Chondrocyte (in vitro differentiated cells): ENCODE data around the gene EOGT. TPM values are rescaled to one million over a fixed set of nuclear protein-coding genes. Genes with fewer than 3 reads are reported as not detected.

Source experiments
- DNase-seq: peaks from one replicate; pipeline ENCODE4 v3.0.0; 2021; ENCODE audit warnings: mixed read lengths, low spot score
- H3K27ac Mint-ChIP-seq: one replicate; pipeline ENCODE4 v1.8.0; 2021; ENCODE audit warnings: mild to moderate bottlenecking, moderate library complexity, mixed read lengths; ENCODE audit not compliant: unreplicated experiment
- H3K27me3 Mint-ChIP-seq: 2 replicates; pipeline ENCODE4 v1.8.0; 2021; ENCODE audit warnings: low read depth, mixed read lengths
- H3K36me3 Mint-ChIP-seq: 2 replicates; pipeline ENCODE4 v1.8.0; 2021; ENCODE audit warnings: low read depth, mixed read lengths
- H3K4me1 Mint-ChIP-seq: 2 replicates; pipeline ENCODE4 v1.8.0; 2021; ENCODE audit warnings: low read depth, mild to moderate bottlenecking, mixed read lengths
- H3K4me3 Mint-ChIP-seq: one replicate; pipeline ENCODE4 v1.8.0; 2021; ENCODE audit warnings: mild to moderate bottlenecking, moderate library complexity, mixed read lengths; ENCODE audit not compliant: unreplicated experiment
- H3K9me3 Mint-ChIP-seq: 2 replicates; pipeline ENCODE4 v1.8.0; 2021; ENCODE audit warnings: low read depth, mixed read lengths
- microRNA-seq: library from miRNA; unstranded; fragments of <30 nt; microRNA quantifications from one replicate; pipeline ENCODE4 v1.2.0, GENCODE V29; 2020; ENCODE audit warnings: borderline number of aligned reads
- total RNA-seq: library from RNA; stranded (reverse); gene quantifications from 3 replicates; pipeline ENCODE4 v1.2.1, GENCODE V29; 2021
- TF ChIP-seq, protein P1 (sequence below): fragments of 200-600 bp; sonication (generic); IDR thresholded peaks from 2 replicates; pipeline ENCODE4 v1.5.0; 2021; ENCODE audit warnings: antibody characterized with exemption, mild to moderate bottlenecking, moderate library complexity

The EOGT gene
- total RNA-seq, 1 donor from 2014 or later, result 34.4 TPM

DNA sequence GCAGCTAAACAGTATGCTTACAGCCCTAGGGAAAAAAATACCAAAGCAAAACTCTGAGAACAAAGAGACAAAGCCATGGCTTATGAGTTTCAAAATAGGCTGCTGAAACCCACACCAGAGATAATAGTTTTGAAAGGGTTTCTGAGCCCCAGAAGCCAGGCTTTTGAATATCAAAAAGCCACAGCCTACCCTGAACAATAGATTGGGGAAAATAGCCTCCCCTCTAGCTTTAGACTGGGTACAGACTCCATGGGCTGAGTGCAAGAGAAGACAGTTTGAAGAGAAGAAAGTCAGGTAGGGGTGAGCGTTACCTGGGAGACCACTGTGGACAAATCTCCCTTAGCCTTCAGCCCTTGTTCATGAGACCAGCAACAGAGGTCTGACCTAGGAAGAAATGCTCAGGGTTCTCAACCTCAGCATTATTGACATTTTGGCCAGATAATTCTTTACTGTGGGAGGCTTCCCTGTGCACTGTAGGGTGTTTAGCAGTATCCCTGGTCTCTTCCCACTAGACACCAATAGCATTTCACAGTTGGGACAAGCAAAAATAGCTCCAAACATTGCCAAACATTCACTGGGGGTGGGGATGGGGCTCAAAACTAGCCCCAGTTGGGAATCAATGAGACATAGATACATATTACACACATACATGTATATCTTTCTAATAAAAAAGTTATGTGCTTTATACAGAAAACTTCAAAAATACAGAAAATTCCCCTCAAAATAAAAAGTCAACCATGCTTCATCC is 69.6 kb downstream of the EOGT start:
- no peak for DNase-seq
- Mint-ChIP-seq H3K4me1 (no peaks in the 10 kb centered on the region), H3K36me3 (no peaks in the 10 kb centered on the region), H3K27me3 (peaks cover 47% of the 10 kb centered on the region), H3K9me3 (no peaks in the 10 kb centered on the region), H3K4me3 (no peak overlapping the region), H3K27ac (no peak overlapping the region)
- TF ChIP-seq, protein P1, sequence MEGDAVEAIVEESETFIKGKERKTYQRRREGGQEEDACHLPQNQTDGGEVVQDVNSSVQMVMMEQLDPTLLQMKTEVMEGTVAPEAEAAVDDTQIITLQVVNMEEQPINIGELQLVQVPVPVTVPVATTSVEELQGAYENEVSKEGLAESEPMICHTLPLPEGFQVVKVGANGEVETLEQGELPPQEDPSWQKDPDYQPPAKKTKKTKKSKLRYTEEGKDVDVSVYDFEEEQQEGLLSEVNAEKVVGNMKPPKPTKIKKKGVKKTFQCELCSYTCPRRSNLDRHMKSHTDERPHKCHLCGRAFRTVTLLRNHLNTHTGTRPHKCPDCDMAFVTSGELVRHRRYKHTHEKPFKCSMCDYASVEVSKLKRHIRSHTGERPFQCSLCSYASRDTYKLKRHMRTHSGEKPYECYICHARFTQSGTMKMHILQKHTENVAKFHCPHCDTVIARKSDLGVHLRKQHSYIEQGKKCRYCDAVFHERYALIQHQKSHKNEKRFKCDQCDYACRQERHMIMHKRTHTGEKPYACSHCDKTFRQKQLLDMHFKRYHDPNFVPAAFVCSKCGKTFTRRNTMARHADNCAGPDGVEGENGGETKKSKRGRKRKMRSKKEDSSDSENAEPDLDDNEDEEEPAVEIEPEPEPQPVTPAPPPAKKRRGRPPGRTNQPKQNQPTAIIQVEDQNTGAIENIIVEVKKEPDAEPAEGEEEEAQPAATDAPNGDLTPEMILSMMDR, result no peak

DNA sequence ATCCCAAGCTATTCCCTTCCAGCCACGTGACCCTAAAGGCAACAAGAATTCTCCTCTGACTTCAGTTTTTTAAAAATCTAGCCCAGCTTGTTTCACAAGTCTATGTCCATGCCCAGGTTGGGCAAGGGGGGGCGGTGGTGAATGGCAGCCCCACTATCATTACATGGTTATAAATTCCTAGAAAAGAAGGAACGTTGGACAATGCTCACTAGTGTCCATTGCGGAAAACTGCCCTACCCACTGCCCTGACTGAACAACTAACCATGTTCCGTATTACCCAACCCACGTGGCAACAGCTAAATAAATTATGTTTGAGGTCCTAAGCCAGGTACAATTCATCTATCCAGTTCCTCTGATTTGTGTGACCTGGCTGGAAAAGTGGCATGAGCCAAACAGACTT is 72.4 kb downstream of the EOGT start:
- Mint-ChIP-seq H3K27ac (no peak overlapping the region), H3K9me3 (no peaks in the 10 kb centered on the region), H3K4me1 (no peaks in the 10 kb centered on the region), H3K27me3 (peaks cover 48% of the 10 kb centered on the region), H3K36me3 (no peaks in the 10 kb centered on the region), H3K4me3 (no peak overlapping the region)
- DNase-seq, result no peak
- TF ChIP-seq, protein P1, result no peak

DNA sequence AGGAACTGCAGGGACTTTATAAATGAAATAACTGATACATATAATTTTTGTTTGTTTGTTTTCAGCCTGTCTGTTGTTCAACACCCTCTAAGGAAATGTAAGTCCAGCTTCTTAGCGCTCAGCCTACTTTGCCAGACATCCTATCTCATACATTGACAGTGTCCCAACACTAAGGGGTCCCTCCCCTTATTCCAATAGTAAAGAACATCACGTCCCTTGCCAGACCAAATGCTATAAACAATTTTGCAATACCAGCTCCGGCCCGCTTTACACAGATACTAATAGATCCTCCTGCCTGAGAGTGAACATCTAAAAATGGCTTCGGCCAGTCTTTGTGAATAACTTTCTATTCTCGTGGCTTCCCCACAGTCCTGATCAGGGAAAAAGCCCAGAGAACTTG is 76.6 kb downstream of the EOGT start:
- Mint-ChIP-seq H3K4me3 (no peak overlapping the region), H3K36me3 (no peaks in the 10 kb centered on the region), H3K27ac (no peak overlapping the region), H3K9me3 (no peaks in the 10 kb centered on the region), H3K4me1 (peaks cover 3% of the 10 kb centered on the region), H3K27me3 (peaks cover 61% of the 10 kb centered on the region)
- TF ChIP-seq, protein P1, result no peak
- DNase-seq, result no peak

DNA sequence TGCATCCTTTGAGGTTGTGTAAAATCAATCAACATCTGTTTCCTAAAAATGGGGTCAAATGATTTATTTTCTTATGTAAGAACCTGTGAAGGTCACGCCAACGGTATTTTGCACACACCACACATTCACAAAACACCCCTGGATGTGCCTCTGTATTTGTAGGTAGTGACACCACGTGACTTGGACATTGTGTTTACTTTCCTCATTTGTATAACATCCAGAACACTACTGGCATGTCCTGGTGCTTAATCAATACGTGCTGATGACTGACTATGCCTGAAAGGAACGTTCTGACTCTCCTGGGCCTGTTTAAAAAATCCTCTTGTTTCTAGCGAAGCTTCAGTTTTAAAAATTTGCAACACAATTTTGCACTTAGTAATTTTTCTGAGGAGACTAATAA is 77.7 kb downstream of the EOGT start:
- no peaks in the 10 kb centered on the region for H3K36me3 Mint-ChIP-seq
- peaks cover 66% of the 10 kb centered on the region for H3K27me3 Mint-ChIP-seq
- no peak overlapping the region for H3K4me3 Mint-ChIP-seq

DNA sequence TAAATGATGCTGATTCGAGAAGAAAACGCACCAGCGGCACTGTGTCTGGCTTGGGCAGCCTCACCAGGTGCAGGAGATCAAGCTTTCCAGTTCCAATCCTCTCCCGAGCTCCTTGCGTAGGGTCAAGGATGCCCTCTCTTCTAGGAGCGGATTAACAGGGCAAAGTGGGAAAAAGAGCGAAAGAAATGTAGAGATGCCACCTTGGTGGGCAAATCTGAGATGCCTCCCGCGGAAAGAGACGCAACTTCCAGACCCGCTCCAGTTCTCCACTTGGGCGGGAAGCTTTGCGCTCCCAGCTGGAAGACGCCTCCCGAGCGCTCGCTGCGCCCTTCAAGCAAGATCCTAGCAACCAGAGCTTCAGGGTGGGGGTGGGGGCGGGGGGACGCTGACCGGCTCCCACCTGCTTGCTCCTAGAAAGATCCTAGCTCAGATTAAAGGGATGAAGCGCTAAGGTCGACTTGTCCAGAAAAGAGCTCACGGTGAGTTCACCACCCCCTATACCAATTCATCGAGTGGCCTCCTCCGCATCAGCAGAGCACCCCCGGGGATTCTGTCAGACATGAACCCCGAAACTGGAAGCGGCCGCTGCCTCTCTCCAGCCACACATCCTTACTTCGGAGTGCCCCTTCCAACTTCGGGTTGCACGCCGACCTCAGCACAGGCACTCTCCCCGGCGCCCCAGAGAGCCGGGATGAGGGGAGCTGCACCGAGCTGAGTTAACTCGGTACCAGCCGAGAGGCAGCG is 81.9 kb downstream of the EOGT start:
- Mint-ChIP-seq H3K27ac (no peak overlapping the region), H3K4me3 (no peak overlapping the region), H3K4me1 (peaks cover 3% of the 10 kb centered on the region), H3K9me3 (no peaks in the 10 kb centered on the region), H3K36me3 (no peaks in the 10 kb centered on the region), H3K27me3 (peaks cover 73% of the 10 kb centered on the region)
- TF ChIP-seq, protein P1, result no peak
- DNase-seq, result no peak

More for the DNA sequence above, 77.7 kb downstream of the EOGT start:
- no peak for DNase-seq
- Mint-ChIP-seq H3K4me1 (peaks cover 3% of the 10 kb centered on the region), H3K27ac (no peak overlapping the region), H3K9me3 (no peaks in the 10 kb centered on the region)
- TF ChIP-seq, protein P1, result no peak

Small RNA genes lying within 50 kb of the gene (microRNA-seq; reads per million reads assigned to microRNA genes)
- gene MIR3136, result not detected

Other genes starting within 250 kb of the EOGT start
- not detected in 3 replicates for gene TAFA4, start 81.1 kb downstream of the EOGT start, total RNA-seq
- 37.7 to 53.3 TPM (median 40.4 TPM) in 3 replicates for gene TMF1, start 38.6 kb upstream of the EOGT start, total RNA-seq
- 58.3 to 70.7 TPM (median 63.1 TPM) in 3 replicates for gene UBA3, start 66.7 kb upstream of the EOGT start, total RNA-seq
- gene ARL6IP5, start 71.3 kb upstream of the EOGT start, total RNA-seq, result 118 to 121 TPM (median 120 TPM) in 3 replicates
- not detected in 3 replicates for gene LMOD3, start 108.9 kb upstream of the EOGT start, total RNA-seq